A673 (cell line): ENCODE results near the gene KRT4. TPM values are rescaled to one million over a fixed set of nuclear protein-coding genes. Genes with fewer than 3 reads are reported as not detected.

Source experiments
- BruUV-seq: library from RNA; stranded (reverse); fragments of 400-500 nt; replicated peaks from 2 replicates; lab custom pipeline; 2021; lab: Mats Ljungman, UMichigan
- CTCF ChIA-PET: fragments of 300-600 bp; sonication (Branson Sonifier 250); formaldehyde crosslinking; loops from one replicate; lab custom pipeline; 2022; ENCODE audit warnings: antibody characterized with exemption; lab: Charles Lee
- POLR2A ChIA-PET: fragments of 300-600 bp; sonication (Branson Sonifier 250); formaldehyde crosslinking; loops from one replicate; lab custom pipeline; 2022; ENCODE audit warnings: antibody characterized with exemption; ENCODE audit not compliant: low non-redundant PET; lab: Charles Lee
- DNase-seq: peaks from one replicate; pipeline ENCODE4 v3.0.0-alpha.2; 2015; ENCODE audit warnings: low spot score
- H3K27ac ChIP-seq: fragments of 200-600 bp; sonication (generic); 2 replicates; pipeline ENCODE4 v1.5.1; 2016; ENCODE audit warnings: mixed run types, low read depth, mild to moderate bottlenecking, mixed read lengths, antibody characterized with exemption, low read length; ENCODE audit not compliant: poor library complexity, severe bottlenecking
- H3K27me3 ChIP-seq: fragments of 200-600 bp; sonication (generic); replicated peaks from 2 replicates; pipeline ENCODE4 v1.6.1; 2017; ENCODE audit warnings: mixed run types, low read depth, mild to moderate bottlenecking, mixed read lengths, antibody characterized with exemption, low read length; ENCODE audit not compliant: insufficient read depth, poor library complexity
- H3K36me3 ChIP-seq: fragments of 200-600 bp; sonication (generic); 2 replicates; pipeline ENCODE4 v1.6.1; 2016; ENCODE audit warnings: mixed run types, mild to moderate bottlenecking, mixed read lengths, antibody characterized with exemption, low read length; ENCODE audit not compliant: insufficient read depth, poor library complexity, severe bottlenecking
- H3K4me1 ChIP-seq: fragments of 200-600 bp; sonication (generic); 2 replicates; pipeline ENCODE4 v1.6.1; 2017; ENCODE audit warnings: mixed run types, mild to moderate bottlenecking, mixed read lengths, antibody characterized with exemption, low read length; ENCODE audit not compliant: insufficient read depth, poor library complexity, severe bottlenecking
- H3K4me3 ChIP-seq: fragments of 200-600 bp; sonication (generic); 2 replicates; pipeline ENCODE4 v1.5.1; 2016; ENCODE audit warnings: low read depth, mixed run types, mild to moderate bottlenecking, mixed read lengths, low read length; ENCODE audit not compliant: poor library complexity, severe bottlenecking
- H3K9me3 ChIP-seq: fragments of 200-600 bp; sonication (generic); 2 replicates; pipeline ENCODE4 v1.6.1; 2016; ENCODE audit warnings: mixed run types, low read depth, mild to moderate bottlenecking, mixed read lengths, antibody characterized with exemption, low read length; ENCODE audit not compliant: poor library complexity, severe bottlenecking
- CTCF ChIP-seq: fragments of 300-800, 200-600 bp; sonication (generic); conservative IDR thresholded peaks from 2 replicates; pipeline ENCODE4 v1.5.1; 2017; ENCODE audit warnings: low read depth, mild to moderate bottlenecking, antibody characterized with exemption, low read length, moderate library complexity, mixed read lengths
- EZH2 ChIP-seq: fragments of 200-600 bp; sonication (generic); IDR thresholded peaks from 2 replicates; pipeline ENCODE4 v1.6.1; 2017; ENCODE audit warnings: borderline replicate concordance, low read depth, mild to moderate bottlenecking, mixed read lengths, antibody characterized with exemption, low read length; ENCODE audit not compliant: poor library complexity, severe bottlenecking
- intact Hi-C: fragments of 100-400 bp; cut with micrococcal nuclease; formaldehyde crosslinking; loops from one replicate; pipeline ENCODE4 v1.10.0; 2022; ENCODE audit not compliant: unreplicated experiment
- total RNA-seq: library from RNA; stranded (reverse); gene quantifications from 2 replicates; pipeline ENCODE4 v1.2.3, GENCODE V29; 2021

The KRT4 gene
- total RNA-seq, 1 experiment from 2014 or later: not detected

GRCh38 chr12:52802442-52802841 lies 11.5 kb downstream of the KRT4 start:
- H3K36me3 ChIP-seq: no peaks in the 10 kb centered on the region
- CTCF ChIA-PET: no interaction called here
- H3K9me3 ChIP-seq: no peaks in the 10 kb centered on the region
- intact Hi-C loops: no loop called here
- DNase-seq: no peak
- H3K27ac ChIP-seq: no peak overlapping the region
- H3K4me1 ChIP-seq: peaks cover 28% of the 10 kb centered on the region
- H3K27me3 ChIP-seq: no peaks in the 10 kb centered on the region
- no peak overlapping the region for H3K4me3 ChIP-seq
- TF ChIP-seq CTCF (no peak), EZH2 (no peak)
- POLR2A ChIA-PET: no interaction called here
- BruUV-seq: no TSS peak

GRCh38 chr12:52801773-52802172 lies 12.1 kb downstream of the KRT4 start:
- Histone ChIP-seq H3K27ac (no peak overlapping the region), H3K36me3 (no peaks in the 10 kb centered on the region), H3K9me3 (no peaks in the 10 kb centered on the region), H3K4me1 (peaks cover 28% of the 10 kb centered on the region), H3K4me3 (no peak overlapping the region), H3K27me3 (no peaks in the 10 kb centered on the region)
- POLR2A ChIA-PET: no interaction called here
- CTCF ChIA-PET: no interaction called here
- no TSS peak for BruUV-seq
- no peak for TF ChIP-seq EZH2
- no peak for TF ChIP-seq CTCF
- intact Hi-C loops: no loop called here
- no peak for DNase-seq

GRCh38 chr12:52800259-52800917 lies 13.5 kb downstream of the KRT4 start:
- no TSS peak for BruUV-seq
- ChIA-PET CTCF (no interaction called here), POLR2A (interaction anchor here (0.7 kb wide), 1 partner anchor 531 kb away, joined by 5 read pairs; no protein-coding TSS in a partner anchor)
- H3K36me3 ChIP-seq: no peaks in the 10 kb centered on the region
- no peaks in the 10 kb centered on the region for H3K9me3 ChIP-seq
- intact Hi-C loops: no loop called here
- TF ChIP-seq EZH2 (no peak), CTCF (no peak)
- no peak overlapping the region for H3K27ac ChIP-seq
- DNase-seq: no peak
- H3K4me1 ChIP-seq: peaks cover 27% of the 10 kb centered on the region
- no peak overlapping the region for H3K4me3 ChIP-seq
- no peaks in the 10 kb centered on the region for H3K27me3 ChIP-seq
